Endothelial cell of umbilical vein (primary cell): ENCODE data around the gene EGFL7. TPM values are rescaled to one million over a fixed set of nuclear protein-coding genes. Genes with fewer than 3 reads are reported as not detected.

Source experiments
- BruUV-seq: library from RNA; stranded (reverse); fragments of 400-500 nt; replicated peaks from 2 replicates; lab custom pipeline; 2021; lab: Mats Ljungman, UMichigan
- CTCF ChIA-PET: fragments of 300-600, 350-600 bp; sonication (Branson Sonifier 250); formaldehyde crosslinking; loops from one replicate; lab custom pipeline; 2021; ENCODE audit warnings: antibody characterized with exemption, inconsistent platforms; lab: Charles Lee
- POLR2A ChIA-PET: fragments of 300-600, 350-600 bp; sonication (Branson Sonifier 250); formaldehyde crosslinking; loops from one replicate; lab custom pipeline; 2021; ENCODE audit warnings: antibody characterized with exemption, inconsistent platforms; lab: Charles Lee
- DNase-seq: peaks from one replicate; pipeline ENCODE4 v3.0.0-alpha.2; 2011; ENCODE audit warnings: low read depth, low spot score
- FAIRE-seq: peaks from 2 replicates; lab custom pipeline; 2011; peaks lifted over from hg19 to GRCh38; lab: Jason Lieb, UNC
- H2AFZ ChIP-seq: 2 replicates; pipeline ENCODE4 v1.6.0; 2012; ENCODE audit warnings: low read depth, low read length, control low read depth, inconsistent platforms
- H3K27ac ChIP-seq: 2 replicates; pipeline ENCODE4 v1.5.1; 2011; ENCODE audit warnings: low read depth, mild to moderate bottlenecking, control low read depth, low read length, moderate library complexity; ENCODE audit not compliant: insufficient read depth
- H3K27me3 ChIP-seq, 2 experiments: 2 replicates each; pipeline versions ENCODE4 v1.6.0 to v1.6.1; 2011; ENCODE audit warnings: low read length in 2 of 2, mixed read lengths in 1 of 2; ENCODE audit not compliant: control insufficient read depth in 2 of 2, insufficient read depth in 2 of 2
- H3K36me3 ChIP-seq, 2 experiments: 2 replicates in 1 of 2; 3 replicates in 1 of 2; pipeline ENCODE4 v1.5.1; 2011; ENCODE audit warnings: low read length in 2 of 2, mild to moderate bottlenecking in 1 of 2, moderate library complexity in 1 of 2; ENCODE audit not compliant: control insufficient read depth in 2 of 2, insufficient read depth in 2 of 2; ENCODE audit errors: extremely low read depth in 1 of 2
- H3K4me1 ChIP-seq: 3 replicates; pipeline ENCODE4 v1.5.1; 2011; ENCODE audit warnings: mild to moderate bottlenecking, low read length; ENCODE audit not compliant: control insufficient read depth, insufficient read depth; ENCODE audit errors: extremely low read depth
- H3K4me2 ChIP-seq: 2 replicates; pipeline ENCODE4 v1.6.1; 2011; ENCODE audit warnings: low read length, control low read depth, mixed read lengths; ENCODE audit not compliant: insufficient read depth
- H3K4me3 ChIP-seq, 3 experiments: fragments of 200-600 bp in 1 of 3; sonication (generic), shearing (Covaris generic) in 1 of 3; replicated peaks in 1 of 3; 2 replicates each; pipeline ENCODE4 v1.5.1; 2011 to 2016; ENCODE audit warnings: control low read depth in 3 of 3, low read length in 3 of 3, mild to moderate bottlenecking in 2 of 3, inconsistent platforms in 1 of 3, low read depth in 1 of 3, moderate library complexity in 1 of 3; ENCODE audit not compliant: insufficient read depth in 1 of 3
- H3K79me2 ChIP-seq: 2 replicates; pipeline ENCODE4 v1.6.0; 2012; ENCODE audit warnings: low read length, inconsistent platforms; ENCODE audit not compliant: control insufficient read depth, insufficient read depth
- H3K9ac ChIP-seq: replicated peaks from 2 replicates; pipeline ENCODE3; 2011; ENCODE audit warnings: low read length, control low read depth; ENCODE audit not compliant: insufficient read depth; ENCODE audit errors: extremely low read depth
- H3K9me1 ChIP-seq: replicated peaks from 3 replicates; pipeline ENCODE4 v1.6.0; 2011; ENCODE audit warnings: mild to moderate bottlenecking, low read length; ENCODE audit not compliant: control insufficient read depth, insufficient read depth; ENCODE audit errors: extremely low read depth
- H3K9me3 ChIP-seq: replicated peaks from 2 replicates; pipeline ENCODE4 v1.5.1; 2012; ENCODE audit warnings: low read length, inconsistent platforms; ENCODE audit not compliant: control insufficient read depth, insufficient read depth
- H4K20me1 ChIP-seq: replicated peaks from 2 replicates; pipeline ENCODE3; 2011; ENCODE audit warnings: mild to moderate bottlenecking, low read length; ENCODE audit not compliant: control insufficient read depth, insufficient read depth; ENCODE audit errors: extremely low read depth
- CTCF ChIP-seq, 2 donors: IDR thresholded peaks; 1 replicate in 1 of 2; 2 replicates in 1 of 2; pipeline ENCODE4 v1.5.1; 2011; ENCODE audit warnings: low read length in 2 of 2, mild to moderate bottlenecking in 2 of 2, moderate library complexity in 2 of 2, control low read depth in 1 of 2, inconsistent platforms in 1 of 2, low read depth in 1 of 2; ENCODE audit not compliant: insufficient read depth in 1 of 2; ENCODE audit errors: extremely low read depth in 1 of 2
- EZH2 ChIP-seq: IDR thresholded peaks from 2 replicates; pipeline ENCODE4 v1.6.1; 2012; ENCODE audit warnings: borderline replicate concordance, low read depth, mild to moderate bottlenecking, moderate library complexity, low read length, inconsistent platforms; ENCODE audit not compliant: severe bottlenecking
- FOS ChIP-seq: IDR thresholded peaks from 2 replicates; pipeline ENCODE4 v1.6.1; 2011; ENCODE audit warnings: mild to moderate bottlenecking, low read length, moderate library complexity, borderline replicate concordance; ENCODE audit not compliant: insufficient read depth
- GATA2 ChIP-seq: IDR thresholded peaks from 2 replicates; pipeline ENCODE4 v1.7.0; 2011; ENCODE audit warnings: low read depth, mild to moderate bottlenecking, moderate library complexity, mixed read lengths, low read length; ENCODE audit not compliant: insufficient read length, insufficient read depth
- JUN ChIP-seq: IDR thresholded peaks from 2 replicates; pipeline ENCODE4 v1.6.1; 2011; ENCODE audit warnings: borderline replicate concordance, low read depth; ENCODE audit not compliant: insufficient read length, insufficient read depth
- MAX ChIP-seq: IDR thresholded peaks from 2 replicates; pipeline ENCODE4 v1.6.1; 2011; ENCODE audit not compliant: insufficient read depth, insufficient read length
- MYC ChIP-seq: IDR thresholded peaks from one replicate; pipeline ENCODE4 v1.6.1; 2011; ENCODE audit warnings: mild to moderate bottlenecking, low read depth, low read length
- POLR2A ChIP-seq: IDR thresholded peaks from 2 replicates; pipeline ENCODE4 v1.6.1; 2012; ENCODE audit warnings: low read depth, mild to moderate bottlenecking, control low read depth, low read length
- POLR2AphosphoS5 ChIP-seq: IDR thresholded peaks from 2 replicates; pipeline ENCODE4 v1.6.1; 2012; ENCODE audit warnings: low read depth, mild to moderate bottlenecking, control low read depth, low read length, moderate library complexity; ENCODE audit not compliant: insufficient read depth
- dilution Hi-C: fragments of 300-500 bp; cut with MboI; formaldehyde crosslinking; loops from one replicate; pipeline ENCODE4 v1.15.0; 2019; ENCODE audit warnings: low sequenced_read_pairs; ENCODE audit not compliant: extremely low pct_ligation_motif_present
- intact Hi-C: fragments of 100-400 bp; cut with micrococcal nuclease; formaldehyde crosslinking; loops from one replicate; pipeline ENCODE4 v1.10.0; 2022
- polyA plus RNA-seq, 4 experiments: library from polyadenylated mRNA; depleted of rRNA in 3 of 4; stranded (reverse) in 3 of 4; unstranded in 1 of 4; fragments of >200 nt; gene quantifications; 2 replicates each; pipeline versions ENCODE4 v1.2.1 to v1.2.3, GENCODE V29; 2011 to 2012; ENCODE audit warnings: missing spikeins in 1 of 4
- total RNA-seq: library from RNA; stranded (reverse); gene quantifications from 2 replicates; pipeline ENCODE4 v1.2.3, GENCODE V29; 2021

The EGFL7 gene
- total and polyA plus RNA-seq, 2 donors (not counting 3 experiments of a cell fraction or from before 2014, with no cell fraction given), result 1,043 to 1,377 TPM

- Histone ChIP-seq H3K27ac (no peak overlapping the region), H3K4me2 (no peak overlapping the region), H2AFZ (no peak overlapping the region), H3K4me1 (peaks cover 2% of the 10 kb centered on the region), H3K79me2 (no peaks in the 10 kb centered on the region), H3K36me3 (no peaks in the 10 kb centered on the region), H3K9ac (no peak overlapping the region), H4K20me1 (no peaks in the 10 kb centered on the region), H3K4me3 (no peak overlapping the region), H3K27me3 (peaks cover 5 to 6% of the 10 kb centered on the region in 2 experiments), H3K9me3 (no peaks in the 10 kb centered on the region), H3K9me1 (no peaks in the 10 kb centered on the region)
- BruUV-seq, result no TSS peak
- FAIRE-seq, result no peak
- ChIA-PET POLR2A (no interaction called here), CTCF (interaction anchor here (1.2 kb wide), 1 partner anchor 28 kb away, joined by 3 read pairs; no protein-coding TSS in a partner anchor)
- DNase-seq, result no peak
- dilution Hi-C loops, result no loop called here
- TF ChIP-seq POLR2A (no peak), MAX (no peak), POLR2AphosphoS5 (no peak), GATA2 (no peak), FOS (no peak), JUN (no peak)
- intact Hi-C loops, result no loop called here
Measured at GRCh38 chr9:136698635-136699246, 36.0 kb downstream of the EGFL7 start.

- FAIRE-seq, result no peak
- no peak overlapping the region for H3K9ac ChIP-seq
Measured at GRCh38 chr9:136700304-136700703, 37.6 kb downstream of the EGFL7 start.

More at GRCh38 chr9:136700304-136700703, 37.6 kb downstream of the EGFL7 start:
- H3K4me2 ChIP-seq, result no peak overlapping the region
- POLR2A ChIA-PET, result no interaction called here
- TF ChIP-seq MAX (no peak), MYC (no peak), JUN (no peak), FOS (no peak), CTCF (IDR thresholded peaks at IDR 0.05; ENCODE audit: extremely low read depth in 1 of 2, insufficient read depth in 1 of 2, low read depth in 1 of 2, low read length in 2 of 2) (no peak), GATA2 (no peak), EZH2 (no peak), POLR2AphosphoS5 (no peak), POLR2A (no peak)
- no peak overlapping the region for H3K27ac ChIP-seq
- no peaks in the 10 kb centered on the region for H4K20me1 ChIP-seq
- intact Hi-C loops, result no loop called here
- H2AFZ ChIP-seq, result no peak overlapping the region
- no peak overlapping the region for H3K4me3 ChIP-seq
- H3K4me1 ChIP-seq, result no peaks in the 10 kb centered on the region
- no peaks in the 10 kb centered on the region for H3K9me1 ChIP-seq
- no peak for DNase-seq
- H3K79me2 ChIP-seq, result no peaks in the 10 kb centered on the region
- BruUV-seq, result no TSS peak
- H3K9me3 ChIP-seq, result no peaks in the 10 kb centered on the region
- H3K36me3 ChIP-seq, result no peaks in the 10 kb centered on the region
- dilution Hi-C loops, result no loop called here
- CTCF ChIA-PET, result interaction anchor here (1.2 kb wide), 1 partner anchor 212 kb away, joined by 3 read pairs; no protein-coding TSS in a partner anchor
- H3K27me3 ChIP-seq, result peaks cover 5 to 6% of the 10 kb centered on the region in 2 experiments
